HG03575 (cell line): Measurements from ENCODE around the gene MAML3.

Experiments
- ATAC-seq: cut with Tn5 transposase; IDR thresholded peaks from one replicate; pipeline ENCODE4 v1.9.1; 2021; ENCODE audit not compliant: unreplicated experiment, insufficient number of reproducible peaks, low FRiP score; ENCODE audit errors: extremely low read depth

Gene MAML3

DNA sequence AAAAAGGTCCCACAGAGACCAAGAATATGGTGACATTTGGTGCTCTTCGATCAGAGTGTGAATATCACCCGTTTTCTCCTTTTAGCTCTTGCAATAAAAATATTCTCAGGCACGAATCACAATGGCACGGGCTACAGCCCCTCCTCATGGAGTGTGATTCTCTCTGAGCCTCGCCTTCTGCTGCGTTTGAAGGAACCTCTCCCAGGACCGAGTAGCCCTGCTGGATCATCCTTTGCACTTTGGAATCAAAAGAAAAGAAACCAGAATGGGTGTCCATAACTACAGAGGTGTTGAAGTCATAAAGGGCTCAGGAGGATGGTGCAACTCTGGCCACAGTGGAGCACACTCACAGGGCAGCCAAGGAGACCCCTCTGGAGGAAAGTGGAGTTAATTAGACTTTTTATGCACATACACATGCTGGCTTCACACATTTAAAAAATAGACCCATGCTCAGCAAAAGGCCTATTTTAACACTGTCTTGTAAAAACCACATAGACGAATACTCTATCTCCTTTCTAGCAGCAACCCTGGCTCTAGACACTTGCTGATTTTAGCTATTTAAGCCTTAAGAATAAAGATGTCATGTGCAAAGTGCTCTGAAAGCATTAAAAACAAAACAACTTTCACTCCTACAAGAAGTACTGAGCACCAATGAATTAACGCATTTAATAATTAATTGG lies 19.1 kb downstream of the MAML3 start:
- ATAC-seq: no peak

DNA sequence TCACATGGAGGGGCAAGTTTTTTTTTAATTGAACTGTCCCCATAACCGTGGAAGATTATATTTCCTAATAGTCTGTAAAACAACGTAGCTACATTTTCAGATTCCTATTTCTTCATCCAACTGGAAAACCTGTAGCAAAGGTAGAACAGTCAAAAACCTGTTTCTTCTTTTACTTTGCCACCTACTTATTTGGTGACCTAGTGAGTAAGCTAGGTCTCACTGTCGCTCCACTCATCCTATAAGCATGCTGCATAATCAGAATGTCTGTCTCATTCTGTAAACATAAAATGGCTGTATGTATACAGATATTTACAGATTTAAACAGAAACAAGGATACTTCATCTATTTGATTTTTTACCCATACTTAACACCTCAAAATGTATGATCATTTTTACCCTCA lies 20.4 kb downstream of the MAML3 start:
- no peak for ATAC-seq

DNA sequence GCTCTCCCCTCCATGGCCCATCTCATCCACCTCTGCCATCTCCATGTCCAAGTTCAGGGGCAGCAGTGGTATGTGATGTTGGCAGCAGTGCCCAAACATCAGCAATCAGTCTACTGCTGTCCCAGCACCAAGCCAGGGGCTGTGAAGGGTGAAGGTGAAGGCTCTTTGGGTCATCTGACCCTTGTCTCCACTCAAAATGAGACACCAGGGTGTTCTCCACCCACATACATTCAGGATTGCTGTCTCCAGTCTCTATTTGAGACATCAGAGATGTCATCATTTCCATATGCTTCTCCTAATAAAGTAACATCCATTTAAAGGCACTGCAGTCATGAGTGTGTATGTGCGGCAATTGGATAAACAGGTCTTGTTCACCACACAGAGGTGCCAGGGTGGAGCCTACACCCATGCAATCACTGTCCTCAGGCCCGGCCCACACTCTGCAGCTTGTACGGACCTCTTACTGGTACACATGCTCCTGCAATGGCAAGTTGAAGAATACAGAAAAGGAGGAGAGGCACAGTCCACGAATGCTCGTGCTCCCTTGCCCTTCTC lies 22.2 kb downstream of the MAML3 start:
- ATAC-seq: no peak

DNA sequence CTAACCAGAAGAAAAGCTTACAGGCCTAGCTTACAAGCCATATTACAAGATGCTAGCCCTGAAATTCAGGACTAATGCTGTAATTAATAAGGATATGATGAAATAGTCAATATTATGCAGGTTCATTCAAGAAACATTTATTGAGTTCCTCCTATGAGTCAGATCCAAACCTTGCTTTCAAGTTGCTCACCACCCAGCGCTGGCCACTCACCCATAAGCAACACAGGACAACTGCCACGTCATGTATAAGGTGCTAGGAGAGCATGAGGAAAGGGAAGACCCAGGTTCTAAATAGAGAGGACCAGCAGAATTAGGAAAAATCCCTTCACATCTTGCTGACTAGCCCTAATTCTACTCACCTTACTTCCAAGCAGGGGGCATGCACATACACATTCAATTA lies 23.3 kb downstream of the MAML3 start:
- no peak for ATAC-seq

DNA sequence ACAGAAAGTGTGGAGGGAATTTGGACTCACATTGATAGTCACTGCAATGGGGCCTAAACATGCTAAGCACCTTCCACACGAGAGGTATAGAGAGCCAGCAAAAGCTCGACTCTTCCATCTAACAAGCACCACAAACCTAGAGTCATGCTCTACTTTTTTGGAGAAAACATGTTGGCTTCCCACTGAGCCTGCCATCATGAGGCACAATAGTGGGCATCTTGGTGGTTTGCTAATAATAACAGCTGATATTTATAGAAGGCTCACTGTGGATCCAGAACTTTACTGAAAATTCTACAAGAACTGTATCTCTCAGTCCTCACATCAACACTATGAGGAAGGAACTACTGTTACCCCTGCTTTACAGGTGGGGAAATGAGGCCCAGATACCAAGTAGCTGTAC lies 26.6 kb downstream of the MAML3 start:
- no peak for ATAC-seq

DNA sequence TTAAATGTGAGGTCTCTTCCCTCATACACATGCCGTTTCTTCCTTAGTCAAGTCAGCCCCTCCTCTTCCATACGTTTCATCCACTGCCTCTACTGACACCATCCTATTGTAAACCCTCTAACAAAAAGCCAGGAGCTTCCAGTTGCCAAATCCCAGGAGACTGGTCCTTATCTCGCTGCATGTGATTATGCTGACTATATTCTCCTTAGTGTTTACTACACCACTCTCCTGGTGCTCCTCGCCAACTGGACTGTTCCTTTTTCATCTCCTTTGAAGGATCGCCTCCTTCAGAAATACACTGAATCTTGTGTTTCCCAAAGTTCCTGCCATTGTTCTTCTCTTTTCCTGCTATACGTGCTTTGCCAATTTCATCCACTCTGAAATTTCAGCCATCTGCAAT lies 27.7 kb downstream of the MAML3 start:
- ATAC-seq: no peak

DNA sequence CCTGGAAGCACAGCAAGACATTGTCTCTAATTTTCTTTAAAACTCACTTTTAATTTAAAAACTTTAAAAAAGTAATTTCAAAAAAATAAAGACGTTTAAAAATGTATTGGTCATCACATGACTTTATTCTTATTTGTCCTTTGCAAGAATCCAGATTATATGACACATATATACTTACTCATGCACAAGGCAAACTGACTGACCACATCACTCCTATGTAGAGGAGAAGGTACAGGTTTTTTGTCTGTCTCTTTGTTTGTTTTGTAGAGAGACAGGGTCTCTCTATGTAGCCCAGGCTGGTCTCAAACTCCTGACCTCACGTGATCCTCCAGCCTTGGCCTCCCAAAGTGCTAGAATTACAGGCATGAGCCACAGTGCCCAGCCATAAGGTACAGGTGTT lies 28.6 kb downstream of the MAML3 start:
- ATAC-seq: no peak

DNA sequence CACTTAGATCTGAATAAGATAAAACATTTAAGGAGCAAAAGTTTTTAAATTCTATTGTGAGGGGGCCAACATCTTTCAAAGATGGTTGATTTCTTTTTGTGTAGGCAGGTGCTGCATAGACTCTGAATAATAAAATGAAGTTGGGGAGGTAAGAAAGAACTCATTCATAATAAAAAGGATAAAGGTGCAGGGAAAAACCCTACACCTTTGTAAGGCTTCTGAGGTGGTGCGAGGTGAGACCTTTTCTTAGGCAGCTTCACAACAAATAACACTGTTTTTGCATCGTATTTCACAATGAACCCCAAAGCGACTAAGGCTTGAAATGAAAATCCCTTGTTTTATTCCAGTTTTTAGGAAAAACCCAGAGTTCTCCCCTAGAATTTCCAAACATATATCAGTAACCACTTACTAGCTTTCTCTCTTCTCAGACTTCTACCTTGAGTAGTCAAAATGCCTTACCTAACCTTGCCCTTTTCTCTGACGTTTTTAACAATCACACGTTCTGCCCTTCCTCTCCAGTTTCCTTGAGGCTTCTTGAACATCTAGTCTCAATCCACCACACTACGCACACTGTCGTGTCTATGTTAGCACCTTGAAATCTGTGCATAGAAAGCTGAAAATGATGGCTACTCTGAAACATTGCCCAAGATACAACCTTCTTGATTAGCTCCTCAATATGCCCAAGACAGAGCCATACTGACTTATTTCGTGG lies 30.2 kb downstream of the MAML3 start:
- no peak for ATAC-seq

DNA sequence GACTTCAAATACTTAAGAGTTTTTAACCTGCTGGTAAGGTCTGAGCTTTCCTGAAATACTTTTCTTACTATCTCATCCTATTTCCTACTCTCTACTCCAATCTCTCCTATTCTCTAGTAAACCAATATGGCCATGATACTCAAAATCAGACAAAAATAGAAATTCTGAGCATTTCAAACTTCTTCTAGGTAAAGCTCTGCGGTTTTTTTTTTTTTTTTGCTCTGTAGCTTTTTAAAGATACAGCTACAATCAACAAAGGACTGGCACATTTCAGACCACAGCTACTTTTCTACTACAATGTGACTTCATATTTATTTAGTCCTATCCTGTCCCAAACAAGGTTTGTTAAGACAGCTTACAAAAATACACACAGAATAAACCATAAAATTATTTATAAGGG lies 31.1 kb downstream of the MAML3 start:
- ATAC-seq: no peak

DNA sequence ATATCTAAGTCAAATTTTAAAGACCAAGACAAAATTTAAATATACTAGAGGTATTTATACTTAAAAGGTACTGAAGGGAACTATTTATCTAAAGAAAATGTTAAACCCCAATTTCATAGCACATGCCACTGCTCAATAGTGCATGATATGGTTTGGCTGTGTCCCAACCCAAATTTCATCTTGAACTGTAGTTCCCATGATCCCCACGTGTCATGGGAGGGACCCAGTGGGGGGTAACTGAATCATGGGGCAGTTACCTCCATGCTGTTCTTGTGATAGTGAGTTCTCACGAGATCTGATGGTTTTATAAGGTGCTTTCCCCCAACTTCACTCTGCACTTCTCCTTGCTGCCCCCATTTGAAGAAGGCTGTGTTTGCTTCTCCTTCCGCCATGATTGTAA lies 32.3 kb downstream of the MAML3 start:
- no peak for ATAC-seq

DNA sequence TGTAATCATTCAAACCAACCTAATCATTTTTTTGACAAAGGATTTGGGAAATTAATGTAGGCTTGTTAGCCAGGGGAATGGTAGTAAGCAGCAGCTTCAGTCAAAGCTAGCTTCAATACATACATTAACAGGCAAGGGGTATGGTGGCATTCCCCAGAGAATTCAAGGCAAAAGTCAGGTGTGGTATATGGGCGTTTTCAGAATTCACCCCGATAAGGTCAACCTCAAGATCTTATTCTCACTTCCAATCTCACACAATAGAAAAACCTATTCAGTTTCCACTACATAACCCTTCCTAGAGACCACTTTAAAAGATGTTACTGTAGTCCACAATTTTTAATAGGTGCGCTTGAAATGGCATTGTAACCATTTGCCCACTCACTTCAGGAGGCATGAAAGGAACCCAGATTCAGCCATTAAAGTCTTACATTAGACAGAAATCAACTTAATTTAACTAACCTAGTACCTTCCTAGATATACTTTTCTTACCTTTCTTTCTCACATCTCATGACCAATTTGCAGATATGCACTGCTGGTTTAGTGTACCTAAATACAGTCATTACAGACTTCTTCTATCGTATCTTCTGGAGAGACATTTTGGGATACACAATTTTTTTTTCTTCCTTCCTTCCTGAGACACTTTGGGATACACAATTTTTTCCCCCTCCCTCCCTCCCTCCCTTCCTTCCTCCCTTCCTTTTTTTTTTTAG lies 34.9 kb downstream of the MAML3 start:
- no peak for ATAC-seq

DNA sequence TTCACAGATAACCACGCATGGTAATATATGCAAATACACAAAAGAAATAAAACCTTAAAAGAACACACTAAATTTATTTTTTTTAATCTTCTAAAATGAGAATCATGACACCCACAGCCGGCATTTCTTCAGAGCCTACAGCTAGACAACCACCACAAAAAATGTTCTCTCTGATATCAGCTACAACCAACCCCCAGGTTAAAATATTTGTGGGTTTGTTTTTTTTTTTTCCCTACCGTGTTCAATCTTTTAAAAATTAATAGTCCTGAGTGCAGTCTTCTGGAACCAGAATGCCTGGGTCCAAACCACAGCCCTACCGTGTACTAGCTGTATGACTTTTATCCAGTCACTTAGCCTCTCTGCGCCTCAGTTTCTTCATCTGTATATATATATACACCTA lies 36.0 kb downstream of the MAML3 start:
- no peak for ATAC-seq

DNA sequence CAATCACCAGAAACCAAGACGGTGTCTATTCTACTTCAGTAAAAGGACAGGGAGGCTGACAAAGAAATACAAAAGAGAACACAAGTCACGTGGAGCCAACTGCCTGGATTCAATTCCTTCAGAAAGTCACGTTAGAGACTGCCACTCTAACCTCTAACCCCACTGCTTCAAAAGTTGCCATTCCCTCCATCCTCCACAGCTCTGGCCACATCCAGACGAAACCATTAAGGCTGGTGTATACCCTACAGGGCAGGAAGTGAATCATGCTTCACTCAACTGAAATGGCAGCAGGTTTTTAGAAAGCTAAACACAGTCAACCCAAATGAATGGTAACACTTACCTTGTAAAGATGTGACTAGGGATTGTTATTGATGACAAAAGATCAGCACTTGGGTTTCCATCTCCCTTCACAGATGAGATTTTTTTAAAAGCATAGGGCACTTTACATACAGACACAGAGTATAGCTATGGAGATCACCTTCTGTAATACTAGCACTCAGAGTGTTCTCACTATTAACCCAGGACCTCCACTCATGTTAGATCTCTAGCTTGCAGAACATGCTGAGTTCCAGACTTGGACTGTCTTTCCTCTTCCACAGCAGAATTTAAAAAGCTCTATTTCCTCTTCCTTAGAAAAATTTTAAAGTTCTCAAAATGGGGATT lies 37.4 kb downstream of the MAML3 start:
- ATAC-seq: no peak

DNA sequence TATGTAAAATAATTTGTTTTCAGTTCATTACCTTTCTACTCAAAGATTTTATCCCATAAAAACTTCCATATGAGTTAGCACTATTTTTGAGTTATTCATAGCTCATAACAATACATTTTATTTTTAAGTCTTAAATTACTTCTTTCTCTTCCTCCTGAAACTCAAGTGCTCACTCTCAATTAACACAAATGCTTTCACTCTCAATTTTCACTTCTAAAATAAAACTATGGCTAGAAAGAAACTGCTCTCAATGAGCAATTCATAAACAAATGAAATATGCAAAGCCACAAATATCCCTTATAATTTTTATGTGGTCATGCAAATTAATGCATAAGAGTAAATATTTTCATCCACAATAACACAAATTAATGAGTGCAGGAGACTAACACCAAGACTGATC lies 38.8 kb downstream of the MAML3 start:
- no peak for ATAC-seq

DNA sequence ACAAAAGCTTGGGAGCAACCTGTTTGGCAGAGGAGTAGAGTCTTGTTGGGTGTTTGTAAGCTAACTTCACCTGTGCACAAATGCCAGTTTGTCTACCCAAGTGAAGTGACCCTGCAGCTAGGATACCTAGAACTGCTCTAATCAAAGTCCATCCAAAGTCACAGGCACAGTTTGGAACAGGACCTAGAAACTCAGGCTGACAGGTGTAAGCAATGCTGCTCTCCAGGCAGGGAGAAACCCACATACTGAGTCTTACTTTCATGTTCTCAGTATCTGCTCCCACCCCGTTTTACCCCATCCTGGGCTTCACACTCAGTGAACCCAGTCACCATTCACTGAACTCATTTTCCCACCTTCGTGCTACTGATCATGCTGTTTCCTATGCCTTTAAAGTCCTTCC lies 40.3 kb downstream of the MAML3 start:
- ATAC-seq: no peak

DNA sequence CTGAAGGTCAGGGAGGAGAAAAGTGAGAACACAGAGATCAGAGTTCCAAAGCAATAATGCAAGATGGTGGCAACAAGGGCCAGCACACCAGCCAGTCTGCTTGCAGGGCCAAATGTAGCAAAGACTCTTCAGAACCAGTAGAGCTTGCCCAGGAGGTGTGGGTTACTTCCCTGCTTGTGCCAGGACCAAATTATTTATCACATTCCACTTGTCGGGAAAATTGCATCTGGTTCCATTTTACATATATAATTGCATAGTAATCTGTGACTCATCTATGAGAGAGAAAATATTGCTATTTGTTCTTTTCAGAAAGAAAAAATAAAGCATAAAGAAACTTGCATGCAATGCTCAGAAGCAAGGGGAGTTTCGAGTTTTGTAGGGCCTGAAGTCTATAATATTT lies 41.4 kb downstream of the MAML3 start:
- no peak for ATAC-seq

DNA sequence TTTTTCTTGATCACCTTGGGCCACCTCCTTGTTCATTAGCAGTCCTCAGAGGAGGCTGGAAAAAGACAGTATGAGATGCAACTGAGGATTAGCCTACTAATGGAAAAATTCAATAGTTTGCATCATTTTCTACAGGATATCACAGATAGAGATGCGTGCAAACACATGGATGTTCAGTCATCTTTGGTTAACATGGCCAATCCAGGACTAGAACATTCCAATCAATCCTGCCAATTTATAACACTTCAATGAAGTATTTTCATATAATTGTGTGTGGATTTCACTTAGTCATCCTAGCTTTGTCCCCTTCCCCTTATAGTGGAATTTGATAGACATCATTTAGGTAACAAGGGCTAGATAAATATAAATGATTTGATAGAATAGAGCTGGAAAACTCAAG lies 42.7 kb downstream of the MAML3 start:
- no peak for ATAC-seq

DNA sequence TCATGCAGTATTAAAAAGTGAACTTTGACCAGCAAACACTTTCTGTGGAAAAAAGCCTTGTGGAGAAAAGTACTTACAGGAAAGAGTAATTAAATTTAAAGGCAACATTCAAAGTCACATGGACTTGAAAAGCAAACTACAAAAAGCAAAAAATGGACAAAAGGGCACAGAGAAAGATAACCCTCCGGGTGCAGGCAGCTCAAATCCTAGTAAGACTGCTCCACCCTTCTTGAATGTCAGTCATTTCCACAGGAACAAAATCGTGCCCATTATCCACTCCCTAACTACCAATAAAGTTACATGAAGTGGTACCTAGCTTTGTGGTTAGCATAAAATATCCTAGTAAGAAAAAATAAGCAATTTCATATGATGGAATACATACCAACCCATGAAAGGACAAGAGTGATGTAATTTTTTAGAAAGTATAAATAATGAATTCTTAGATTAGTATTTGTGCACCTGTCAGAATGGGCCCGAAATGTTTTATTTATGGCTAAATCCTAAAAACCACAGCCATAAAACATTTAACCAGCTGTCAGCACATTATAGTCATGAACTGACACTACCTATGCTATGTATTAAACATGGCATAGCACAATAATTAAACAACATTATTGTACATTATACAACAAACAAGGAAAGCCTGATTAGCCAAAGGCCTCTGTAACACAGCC lies 43.3 kb downstream of the MAML3 start:
- no peak for ATAC-seq

DNA sequence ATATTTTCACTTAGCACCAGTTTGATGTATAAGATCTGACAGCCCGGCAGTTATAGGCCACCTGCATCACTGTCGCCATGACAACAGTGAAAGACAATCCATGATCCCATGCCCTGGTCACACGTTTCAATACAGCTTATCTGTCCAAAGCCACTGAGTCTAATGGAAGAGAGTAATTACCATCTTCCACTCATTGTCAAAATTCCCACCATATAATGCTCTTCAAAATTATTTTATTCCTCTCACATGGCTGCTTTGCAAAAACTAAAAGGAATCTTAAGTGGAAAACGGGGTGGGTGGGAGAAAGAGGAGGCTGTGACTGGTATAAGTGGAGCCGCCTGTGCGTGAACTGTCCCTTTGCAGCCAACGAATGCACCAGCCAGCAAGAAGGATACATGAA lies 44.2 kb downstream of the MAML3 start:
- no peak for ATAC-seq
